Peyer's patch (tissue), 4 donors: ENCODE data around the gene FAM25G. TPM values are rescaled to one million over a fixed set of nuclear protein-coding genes. Genes with fewer than 3 reads are reported as not detected.
"Not testable (repeated sequence)": the region's sequence is repeated elsewhere in the genome, so short reads cannot be mapped to it uniquely, and the experiment has no call there.

Source experiments
- DNase-seq, 3 donors: peaks; one replicate each; pipeline ENCODE4 v3.0.0-alpha.2; 2017 to 2019
- H3K27ac ChIP-seq, 4 donors: fragments of 200-600 bp; sonication (generic); one replicate each; pipeline ENCODE4 v1.5.1; 2016 to 2019
- H3K27me3 ChIP-seq, 2 donors: fragments of 200-600 bp; sonication (generic); one replicate each; pipeline ENCODE4 v1.5.1; 2019
- H3K36me3 ChIP-seq, 3 donors: fragments of 200-600 bp; sonication (generic); one replicate each; pipeline ENCODE4 v1.5.1; 2016 to 2019
- H3K4me1 ChIP-seq, 4 donors: fragments of 200-600 bp; sonication (generic); one replicate each; pipeline ENCODE4 v1.5.1; 2016 to 2019
- H3K4me3 ChIP-seq, 4 donors: fragments of 200-600 bp; sonication (generic); 1 replicate in 3 of 4; 2 replicates in 1 of 4; pipeline ENCODE4 v1.5.1; 2016 to 2019; ENCODE audit warnings: mild to moderate bottlenecking in 1 of 4
- H3K9me3 ChIP-seq, 4 donors: fragments of 200-600 bp; sonication (generic); one replicate each; pipeline ENCODE4 v1.5.1; 2016 to 2019; ENCODE audit warnings: mild to moderate bottlenecking in 1 of 4
- CTCF ChIP-seq, 6 experiments: fragments of 450-650 bp in 4 of 6; fragments of 200-600 bp in 2 of 6; sonication (generic) in 1 of 6; IDR thresholded peaks; one replicate each; pipeline ENCODE4 v1.5.1; 2017 to 2019; ENCODE audit warnings: antibody characterized with exemption in 6 of 6, mild to moderate bottlenecking in 3 of 6, moderate library complexity in 1 of 6
- POLR2A ChIP-seq, 2 donors: fragments of 450-650 bp; IDR thresholded peaks; one replicate each; pipeline ENCODE4 v1.5.1; 2017; ENCODE audit warnings: antibody characterized with exemption in 2 of 2, mild to moderate bottlenecking in 2 of 2, moderate library complexity in 2 of 2
- total RNA-seq, 4 donors: library from RNA; depleted of rRNA; stranded (reverse); fragments of >200 nt; gene quantifications; one replicate each; pipeline ENCODE4 v1.1.0, GENCODE V29; 2016

The FAM25G gene
- total RNA-seq, 4 donors from 2014 or later: not detected

GRCh38 chr10:47473516-47473915 is 18.0 kb downstream of the FAM25G start:
- H3K27ac ChIP-seq, DNase-seq: not testable (repeated sequence)

GRCh38 chr10:47472647-47473046 is 18.9 kb downstream of the FAM25G start:
- not testable (repeated sequence) for H3K36me3 ChIP-seq, H3K9me3 ChIP-seq, DNase-seq, H3K4me3 ChIP-seq, H3K4me1 ChIP-seq, H3K27me3 ChIP-seq, H3K27ac ChIP-seq

More at GRCh38 chr10:47473516-47473915, 18.0 kb downstream of the FAM25G start:
- not testable (repeated sequence) for H3K36me3 ChIP-seq, H3K4me1 ChIP-seq, H3K27me3 ChIP-seq, H3K4me3 ChIP-seq, H3K9me3 ChIP-seq

GRCh38 chr10:47472072-47472471 is 19.4 kb downstream of the FAM25G start:
- H3K4me1 ChIP-seq, DNase-seq, H3K27me3 ChIP-seq, H3K27ac ChIP-seq, H3K4me3 ChIP-seq, H3K9me3 ChIP-seq, H3K36me3 ChIP-seq: not testable (repeated sequence)

GRCh38 chr10:47468731-47469528 is 22.6 kb downstream of the FAM25G start:
- H3K9me3 ChIP-seq, H3K27me3 ChIP-seq, H3K36me3 ChIP-seq, DNase-seq, H3K4me3 ChIP-seq, H3K27ac ChIP-seq, H3K4me1 ChIP-seq: not testable (repeated sequence)

GRCh38 chr10:47467957-47468356 is 23.5 kb downstream of the FAM25G start:
- H3K9me3 ChIP-seq, H3K4me3 ChIP-seq, DNase-seq, H3K36me3 ChIP-seq, H3K4me1 ChIP-seq, H3K27me3 ChIP-seq, H3K27ac ChIP-seq: not testable (repeated sequence)

- H3K36me3 ChIP-seq, H3K4me1 ChIP-seq, H3K27ac ChIP-seq, H3K27me3 ChIP-seq, H3K4me3 ChIP-seq, H3K9me3 ChIP-seq: not testable (repeated sequence)
- DNase-seq: peak in 1 of 3 donors; percentile 26
Observed at GRCh38 chr10:47467458-47467857, 24.0 kb downstream of the FAM25G start.

GRCh38 chr10:47465216-47465917 is 26.1 kb downstream of the FAM25G start:
- DNase-seq, H3K27me3 ChIP-seq, H3K9me3 ChIP-seq, H3K27ac ChIP-seq, H3K4me3 ChIP-seq, H3K4me1 ChIP-seq, H3K36me3 ChIP-seq: not testable (repeated sequence)

- H3K4me1 ChIP-seq, H3K27ac ChIP-seq, H3K36me3 ChIP-seq, H3K9me3 ChIP-seq, H3K4me3 ChIP-seq, H3K27me3 ChIP-seq, DNase-seq: not testable (repeated sequence)
Observed at GRCh38 chr10:47462577-47463358, 28.7 kb downstream of the FAM25G start.

- peak in 1 of 3 donors; percentile 54 for DNase-seq
- H3K27ac ChIP-seq: peak overlapping the region in 1 of 4 donors; percentile 25
- H3K36me3 ChIP-seq, H3K9me3 ChIP-seq, H3K4me1 ChIP-seq, H3K27me3 ChIP-seq: not testable (repeated sequence)
- H3K4me3 ChIP-seq: peak overlapping the region in 2 of 4 donors; percentile 25 to 32
Observed at GRCh38 chr10:47461261-47461687, 30.2 kb downstream of the FAM25G start.

GRCh38 chr10:47458466-47459154 is 32.9 kb downstream of the FAM25G start:
- Histone ChIP-seq H3K9me3 (no peaks in the 10 kb centered on the region), H3K4me1 (no peaks in the 10 kb centered on the region), H3K27ac (no peak overlapping the region), H3K27me3 (no peaks in the 10 kb centered on the region), H3K36me3 (no peaks in the 10 kb centered on the region), H3K4me3 (no peak overlapping the region)
- no peak for TF ChIP-seq CTCF (IDR thresholded peaks at IDR 0.05)
- TF ChIP-seq POLR2A (IDR thresholded peaks at IDR 0.05): no peak
- DNase-seq: peak in 1 of 3 donors; percentile 68
